C4-2B (cell line): ENCODE measurements around the gene HS3ST5.

Experiments used
- ZFX ChIP-seq: fragments of 450-650 bp; IDR thresholded peaks from 2 replicates; pipeline ENCODE4 v1.6.1; 2017
- TF ChIP-seq, protein P1 (sequence below): fragments of 450-650 bp; conservative IDR thresholded peaks from 2 replicates; pipeline ENCODE4 v1.5.1; 2017; ENCODE audit warnings: mild to moderate bottlenecking

DNA sequence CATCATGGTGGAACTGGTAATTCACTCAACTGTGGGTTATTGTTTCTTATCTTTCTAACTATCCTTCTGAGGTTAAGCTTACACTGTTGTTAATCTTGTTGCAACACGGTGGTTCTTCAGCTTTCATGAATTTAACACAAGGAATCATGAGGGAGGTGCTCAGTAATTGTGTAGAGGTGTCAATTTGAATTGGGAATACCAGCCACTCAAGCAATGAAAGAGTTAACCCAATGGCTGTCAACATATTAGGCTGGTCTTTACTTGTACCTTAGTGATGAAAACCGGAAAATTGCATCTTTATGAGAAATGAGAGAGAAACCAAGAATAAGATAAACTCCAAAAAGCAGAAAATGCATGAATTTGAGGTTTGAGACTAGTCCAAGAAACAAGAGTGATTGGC is 95.7 kb downstream of the HS3ST5 start:
- TF ChIP-seq, protein P1, sequence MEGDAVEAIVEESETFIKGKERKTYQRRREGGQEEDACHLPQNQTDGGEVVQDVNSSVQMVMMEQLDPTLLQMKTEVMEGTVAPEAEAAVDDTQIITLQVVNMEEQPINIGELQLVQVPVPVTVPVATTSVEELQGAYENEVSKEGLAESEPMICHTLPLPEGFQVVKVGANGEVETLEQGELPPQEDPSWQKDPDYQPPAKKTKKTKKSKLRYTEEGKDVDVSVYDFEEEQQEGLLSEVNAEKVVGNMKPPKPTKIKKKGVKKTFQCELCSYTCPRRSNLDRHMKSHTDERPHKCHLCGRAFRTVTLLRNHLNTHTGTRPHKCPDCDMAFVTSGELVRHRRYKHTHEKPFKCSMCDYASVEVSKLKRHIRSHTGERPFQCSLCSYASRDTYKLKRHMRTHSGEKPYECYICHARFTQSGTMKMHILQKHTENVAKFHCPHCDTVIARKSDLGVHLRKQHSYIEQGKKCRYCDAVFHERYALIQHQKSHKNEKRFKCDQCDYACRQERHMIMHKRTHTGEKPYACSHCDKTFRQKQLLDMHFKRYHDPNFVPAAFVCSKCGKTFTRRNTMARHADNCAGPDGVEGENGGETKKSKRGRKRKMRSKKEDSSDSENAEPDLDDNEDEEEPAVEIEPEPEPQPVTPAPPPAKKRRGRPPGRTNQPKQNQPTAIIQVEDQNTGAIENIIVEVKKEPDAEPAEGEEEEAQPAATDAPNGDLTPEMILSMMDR = no peak
- TF ChIP-seq ZFX = no peak
